GM19463 (cell line): ENCODE data around the gene GALNT18.

Source experiments
- ATAC-seq: cut with Tn5 transposase; IDR thresholded peaks from one replicate; pipeline ENCODE4 v1.9.1; 2021; ENCODE audit warnings: mild to moderate bottlenecking, moderate library complexity; ENCODE audit not compliant: unreplicated experiment

Gene GALNT18

GRCh38 chr11:11502263-11502861 is 119.4 kb downstream of the GALNT18 start:
- ATAC-seq, result no peak

- no peak for ATAC-seq
These were observed 120.1 kb downstream of the GALNT18 start for GRCh38 chr11:11501546-11502262.

- ATAC-seq, result no peak
These were observed 120.9 kb downstream of the GALNT18 start for GRCh38 chr11:11500744-11501487.

- ATAC-seq, result no peak
These were observed 122.5 kb downstream of the GALNT18 start for GRCh38 chr11:11499300-11499699.

- ATAC-seq, result no peak
These were observed 123.6 kb downstream of the GALNT18 start for GRCh38 chr11:11498195-11498594.

- ATAC-seq, result no peak
These were observed 124.9 kb downstream of the GALNT18 start for GRCh38 chr11:11496879-11497278.

GRCh38 chr11:11494348-11494747 is 127.5 kb downstream of the GALNT18 start:
- ATAC-seq, result no peak

- ATAC-seq, result no peak
These were observed 128.1 kb downstream of the GALNT18 start for GRCh38 chr11:11493698-11494097.

GRCh38 chr11:11491589-11491988 is 130.2 kb downstream of the GALNT18 start:
- no peak for ATAC-seq

- ATAC-seq, result no peak
These were observed 130.8 kb downstream of the GALNT18 start for GRCh38 chr11:11491014-11491413.

GRCh38 chr11:11486423-11486822 is 135.4 kb downstream of the GALNT18 start:
- no peak for ATAC-seq

- ATAC-seq, result no peak
These were observed 135.8 kb downstream of the GALNT18 start for GRCh38 chr11:11486002-11486401.

GRCh38 chr11:11483627-11484026 is 138.2 kb downstream of the GALNT18 start:
- no peak for ATAC-seq

GRCh38 chr11:11482730-11483129 is 139.1 kb downstream of the GALNT18 start:
- ATAC-seq, result no peak

- no peak for ATAC-seq
These were observed 140.4 kb downstream of the GALNT18 start for GRCh38 chr11:11481371-11481770.

GRCh38 chr11:11480971-11481370 is 140.8 kb downstream of the GALNT18 start:
- no peak for ATAC-seq

- no peak for ATAC-seq
These were observed 143.1 kb downstream of the GALNT18 start for GRCh38 chr11:11478687-11479086.

GRCh38 chr11:11477695-11478420 is 143.9 kb downstream of the GALNT18 start:
- ATAC-seq, result no peak

- no peak for ATAC-seq
These were observed 144.7 kb downstream of the GALNT18 start for GRCh38 chr11:11476971-11477645.

- no peak for ATAC-seq
These were observed 145.3 kb downstream of the GALNT18 start for GRCh38 chr11:11476499-11476898.

- ATAC-seq, result no peak
These were observed 149.7 kb downstream of the GALNT18 start for GRCh38 chr11:11472106-11472505.
